SK-N-MC (cell line): Measurements from ENCODE around the gene ADAMTSL3.

Experiments used
- EZH2 ChIP-seq: fragments of 200-600 bp; sonication (generic); IDR thresholded peaks from one replicate; pipeline ENCODE4 v1.6.1; 2017; ENCODE audit warnings: antibody characterized with exemption
- POLR2AphosphoS5 ChIP-seq: IDR thresholded peaks from 2 replicates; pipeline ENCODE4 v1.6.1; 2012; ENCODE audit warnings: mild to moderate bottlenecking, low read depth, low read length, borderline replicate concordance

DNA sequence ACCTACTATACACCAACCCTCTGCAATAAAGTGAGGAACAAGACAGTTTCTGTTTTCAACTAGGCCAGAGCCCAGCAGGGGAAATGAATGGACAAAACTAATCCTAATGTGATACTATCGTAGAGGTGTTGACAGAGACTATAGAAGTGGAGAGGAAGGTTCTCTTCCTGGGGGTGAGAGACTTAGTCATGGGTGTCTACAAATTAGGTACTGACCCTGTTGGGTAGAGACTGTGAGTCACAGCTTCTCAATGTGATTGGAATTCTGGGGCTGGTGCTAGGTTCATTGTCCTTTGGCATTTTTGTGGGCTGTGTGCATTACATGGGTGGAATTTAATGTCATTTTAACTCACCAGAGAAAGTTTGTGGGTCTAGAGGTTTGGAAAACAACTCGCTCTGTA lies 79.3 kb downstream of the ADAMTSL3 start:
- TF ChIP-seq EZH2 (no peak), POLR2AphosphoS5 (no peak)
